ENCODE results near the gene RAB26.
"Not testable (repeated sequence)": the region's sequence is repeated elsewhere in the genome, so short reads cannot be mapped to it uniquely, and the experiment has no call there.

RAB26 gene

GRCh38 chr16:2191446-2191706 lies 43.0 kb downstream of the RAB26 start:
- in situ Hi-C loops (cut with HindIII; ENCODE audit: low pct_unique_long_range_greater_than_20kb, low sequenced_read_pairs) = no loop called here
- no peak for DNase-seq (ENCODE audit: low read depth in 1 of 2, low spot score in 1 of 2)

GRCh38 chr16:2194166-2194834 lies 45.9 kb downstream of the RAB26 start:
- no peak for DNase-seq (ENCODE audit: low read depth in 1 of 2, low spot score in 1 of 2)
- no peak for TF ChIP-seq JUND (IDR thresholded peaks at IDR 0.05; ENCODE audit: low read depth)
- in situ Hi-C loops (cut with HindIII; ENCODE audit: low pct_unique_long_range_greater_than_20kb, low sequenced_read_pairs) = no loop called here

More at GRCh38 chr16:2191446-2191706, 43.0 kb downstream of the RAB26 start:
- no peak for TF ChIP-seq JUND (IDR thresholded peaks at IDR 0.05; ENCODE audit: low read depth)

GRCh38 chr16:2194852-2195321 lies 46.5 kb downstream of the RAB26 start:
- in situ Hi-C loops (cut with HindIII; ENCODE audit: low pct_unique_long_range_greater_than_20kb, low sequenced_read_pairs) = no loop called here
- no peak for TF ChIP-seq JUND (IDR thresholded peaks at IDR 0.05; ENCODE audit: low read depth)

GRCh38 chr16:2195322-2196161 lies 47.1 kb downstream of the RAB26 start:
- TF ChIP-seq JUND (IDR thresholded peaks at IDR 0.05; ENCODE audit: low read depth) = no peak
- no peak for DNase-seq (ENCODE audit: low read depth in 1 of 2, low spot score in 1 of 2)
- in situ Hi-C loops (cut with HindIII; ENCODE audit: low pct_unique_long_range_greater_than_20kb, low sequenced_read_pairs) = no loop called here

More at GRCh38 chr16:2194852-2195321, 46.5 kb downstream of the RAB26 start:
- peak; percentile 85 to 93 for DNase-seq (ENCODE audit: low read depth in 1 of 2, low spot score in 1 of 2)

GRCh38 chr16:2196162-2196980 lies 47.9 kb downstream of the RAB26 start, which contains the start of gene CASKIN1:
Gene CASKIN1, minus strand, starts transcription at chr16:2196605. Its CDS starts 173 bp downstream, at chr16:2196432.
- peak; percentile 32 to 51 for DNase-seq (ENCODE audit: low read depth in 1 of 2, low spot score in 1 of 2)
- in situ Hi-C loops (cut with HindIII; ENCODE audit: low pct_unique_long_range_greater_than_20kb, low sequenced_read_pairs) = no loop called here
- TF ChIP-seq JUND (IDR thresholded peaks at IDR 0.05; ENCODE audit: low read depth) = no peak

GRCh38 chr16:2196981-2197511 lies 48.6 kb downstream of the RAB26 start:
- in situ Hi-C loops (cut with HindIII; ENCODE audit: low pct_unique_long_range_greater_than_20kb, low sequenced_read_pairs) = no loop called here
- no peak for DNase-seq (ENCODE audit: low read depth in 1 of 2, low spot score in 1 of 2)
- no peak for TF ChIP-seq JUND (IDR thresholded peaks at IDR 0.05; ENCODE audit: low read depth)

GRCh38 chr16:2197765-2198164 lies 49.3 kb downstream of the RAB26 start:
- in situ Hi-C loops (cut with HindIII; ENCODE audit: low pct_unique_long_range_greater_than_20kb, low sequenced_read_pairs) = no loop called here
- no peak for TF ChIP-seq JUND (IDR thresholded peaks at IDR 0.05; ENCODE audit: low read depth)
- DNase-seq (ENCODE audit: low read depth in 1 of 2, low spot score in 1 of 2) = no peak

- no peak for DNase-seq (ENCODE audit: low read depth in 1 of 2, low spot score in 1 of 2)
- in situ Hi-C loops (cut with HindIII; ENCODE audit: low pct_unique_long_range_greater_than_20kb, low sequenced_read_pairs) = no loop called here
- no peak for TF ChIP-seq JUND (IDR thresholded peaks at IDR 0.05; ENCODE audit: low read depth)
Measured at GRCh38 chr16:2198283-2198682, 49.9 kb downstream of the RAB26 start.

- in situ Hi-C loops (cut with HindIII; ENCODE audit: low pct_unique_long_range_greater_than_20kb, low sequenced_read_pairs) = no loop called here
- no peak for TF ChIP-seq JUND (IDR thresholded peaks at IDR 0.05; ENCODE audit: low read depth)
- DNase-seq (ENCODE audit: low read depth in 1 of 2, low spot score in 1 of 2) = no peak
Measured at GRCh38 chr16:2199095-2199494, 50.7 kb downstream of the RAB26 start.

- no peak for DNase-seq (ENCODE audit: low read depth in 1 of 2, low spot score in 1 of 2)
- TF ChIP-seq JUND (IDR thresholded peaks at IDR 0.05; ENCODE audit: low read depth) = no peak
- in situ Hi-C loops (cut with HindIII; ENCODE audit: low pct_unique_long_range_greater_than_20kb, low sequenced_read_pairs) = no loop called here
Measured at GRCh38 chr16:2199621-2200139, 51.3 kb downstream of the RAB26 start.

GRCh38 chr16:2200313-2200712 lies 51.9 kb downstream of the RAB26 start:
- in situ Hi-C loops (cut with HindIII; ENCODE audit: low pct_unique_long_range_greater_than_20kb, low sequenced_read_pairs) = no loop called here
- TF ChIP-seq JUND (IDR thresholded peaks at IDR 0.05; ENCODE audit: low read depth) = no peak
- no peak for DNase-seq (ENCODE audit: low read depth in 1 of 2, low spot score in 1 of 2)

GRCh38 chr16:2203119-2203688 lies 54.8 kb downstream of the RAB26 start:
- DNase-seq (ENCODE audit: low read depth in 1 of 2, low spot score in 1 of 2); in situ Hi-C loops (cut with HindIII; ENCODE audit: low pct_unique_long_range_greater_than_20kb, low sequenced_read_pairs): not testable (repeated sequence)
